MM.1S (cell line): Measurements from ENCODE around the gene IBTK.
"Not testable (repeated sequence)": the region's sequence is repeated elsewhere in the genome, so short reads cannot be mapped to it uniquely, and the experiment has no call there.

Experiments used
- CTCF ChIP-seq: fragments of 300-600 bp; sonication (generic); IDR thresholded peaks from 2 replicates; pipeline ENCODE4 v1.5.1; 2016; ENCODE audit warnings: antibody characterized with exemption, low read length, mixed read lengths
- EZH2 ChIP-seq: fragments of 300-600 bp; sonication (generic); optimal IDR thresholded peaks from 2 replicates; pipeline ENCODE3; 2017; ENCODE audit warnings: low read depth, mild to moderate bottlenecking, antibody characterized with exemption, low read length, mixed read lengths
- EZH2phosphoT487 ChIP-seq: fragments of 300-600 bp; sonication (generic); IDR thresholded peaks from 2 replicates; pipeline ENCODE4 v1.6.1; 2018; ENCODE audit warnings: antibody characterized with exemption, low read length

GRCh38 chr6:82197245-82197644 is 50.3 kb downstream of the IBTK start:
- not testable (repeated sequence) for TF ChIP-seq CTCF, EZH2, EZH2phosphoT487
